ENCODE results near the gene POGK.
"Not testable (repeated sequence)": the region's sequence is repeated elsewhere in the genome, so short reads cannot be mapped to it uniquely, and the experiment has no call there.

Gene POGK, protein sequence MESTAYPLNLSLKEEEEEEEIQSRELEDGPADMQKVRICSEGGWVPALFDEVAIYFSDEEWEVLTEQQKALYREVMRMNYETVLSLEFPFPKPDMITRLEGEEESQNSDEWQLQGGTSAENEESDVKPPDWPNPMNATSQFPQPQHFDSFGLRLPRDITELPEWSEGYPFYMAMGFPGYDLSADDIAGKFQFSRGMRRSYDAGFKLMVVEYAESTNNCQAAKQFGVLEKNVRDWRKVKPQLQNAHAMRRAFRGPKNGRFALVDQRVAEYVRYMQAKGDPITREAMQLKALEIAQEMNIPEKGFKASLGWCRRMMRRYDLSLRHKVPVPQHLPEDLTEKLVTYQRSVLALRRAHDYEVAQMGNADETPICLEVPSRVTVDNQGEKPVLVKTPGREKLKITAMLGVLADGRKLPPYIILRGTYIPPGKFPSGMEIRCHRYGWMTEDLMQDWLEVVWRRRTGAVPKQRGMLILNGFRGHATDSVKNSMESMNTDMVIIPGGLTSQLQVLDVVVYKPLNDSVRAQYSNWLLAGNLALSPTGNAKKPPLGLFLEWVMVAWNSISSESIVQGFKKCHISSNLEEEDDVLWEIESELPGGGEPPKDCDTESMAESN

DNA sequence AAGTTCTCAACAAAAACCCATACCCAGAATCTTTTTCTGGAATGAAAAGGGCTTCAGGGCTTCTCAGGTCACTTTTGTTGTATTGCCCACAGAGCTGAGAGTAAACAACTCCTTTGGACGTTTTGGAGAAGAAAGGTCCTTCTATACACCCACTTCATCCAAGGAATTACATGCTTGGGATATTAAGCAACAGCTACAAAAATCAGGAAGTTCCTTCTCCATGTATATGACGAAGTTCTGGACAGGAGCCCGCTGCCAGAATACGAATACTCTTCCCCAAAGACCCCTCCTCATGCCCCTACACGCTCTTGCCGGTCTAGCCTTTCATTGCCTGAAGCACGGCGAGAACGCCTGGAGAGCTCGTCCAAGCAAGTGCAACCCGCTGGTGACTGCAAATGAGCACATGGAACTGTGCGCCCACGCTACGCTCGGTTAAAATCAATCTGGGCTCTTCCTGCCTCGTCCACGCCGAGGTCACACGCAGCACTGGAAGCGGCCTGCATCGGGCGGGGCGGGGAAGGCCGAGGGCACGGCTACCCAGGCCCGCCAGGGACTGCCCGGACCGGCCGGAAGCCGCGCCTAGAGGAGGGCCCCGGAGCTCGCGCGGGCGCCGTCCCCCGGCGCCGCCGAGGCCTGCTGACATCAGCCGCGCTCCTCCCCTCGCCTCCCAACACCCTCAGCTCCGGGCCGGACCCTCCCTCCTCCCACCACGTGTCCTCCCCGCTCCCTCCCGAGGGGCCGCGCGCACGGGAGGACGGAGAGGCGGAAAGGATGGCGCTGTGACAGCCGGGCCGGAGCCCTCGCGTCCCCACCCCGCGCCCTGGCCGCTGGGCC is at the start of gene POGK:
Gene POGK, plus strand, starts transcription at position 710 of the 834 bp plus-strand sequence. CDS start 1,482 bp downstream, outside the sequence.
- peak; percentile 38 to 57 for DNase-seq (ENCODE audit: low read depth in 2 of 2, low spot score in 1 of 2)

DNA sequence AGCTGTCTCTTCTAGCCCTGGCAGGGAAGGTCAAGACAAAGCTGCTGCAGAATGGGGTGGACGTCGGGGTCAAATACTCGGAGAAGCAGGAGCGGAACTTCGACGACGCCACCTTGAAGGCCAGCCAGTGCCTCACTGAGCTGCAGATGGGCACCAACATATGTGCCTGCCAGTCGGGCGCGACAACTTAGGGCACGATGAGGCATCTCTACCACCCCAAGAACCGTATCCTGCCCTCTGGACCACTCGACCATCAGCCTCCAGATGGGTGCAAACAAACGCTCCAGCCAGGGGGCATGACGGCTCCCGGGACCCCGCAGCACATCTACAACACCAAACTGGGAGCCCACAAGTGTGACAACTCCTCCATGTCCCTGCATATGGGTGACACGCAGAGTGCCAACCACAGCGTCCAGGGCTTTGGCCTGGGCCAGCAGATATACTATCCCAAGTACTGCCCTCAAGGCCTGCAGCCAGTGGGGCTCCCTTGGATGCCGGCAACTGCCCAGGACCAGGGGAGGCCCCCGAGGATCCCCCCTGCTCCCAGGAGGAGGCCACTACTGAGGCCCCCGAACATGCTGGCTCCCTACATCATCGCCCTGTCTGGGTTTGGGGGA is 42.5 kb upstream of the POGK start:
- DNase-seq (ENCODE audit: low read depth in 2 of 2, low spot score in 1 of 2): no peak

GRCh38 chr1:166808952-166809351 is 30.3 kb upstream of the POGK start:
- DNase-seq (ENCODE audit: low read depth in 2 of 2, low spot score in 1 of 2): no peak

GRCh38 chr1:166811691-166812090 is 27.6 kb upstream of the POGK start:
- no peak for DNase-seq (ENCODE audit: low read depth in 2 of 2, low spot score in 1 of 2)

GRCh38 chr1:166813508-166814223 is 25.6 kb upstream of the POGK start:
- DNase-seq (ENCODE audit: low read depth in 2 of 2, low spot score in 1 of 2): no peak

GRCh38 chr1:166814611-166815010 is 24.7 kb upstream of the POGK start:
- DNase-seq (ENCODE audit: low read depth in 2 of 2, low spot score in 1 of 2): no peak

DNA sequence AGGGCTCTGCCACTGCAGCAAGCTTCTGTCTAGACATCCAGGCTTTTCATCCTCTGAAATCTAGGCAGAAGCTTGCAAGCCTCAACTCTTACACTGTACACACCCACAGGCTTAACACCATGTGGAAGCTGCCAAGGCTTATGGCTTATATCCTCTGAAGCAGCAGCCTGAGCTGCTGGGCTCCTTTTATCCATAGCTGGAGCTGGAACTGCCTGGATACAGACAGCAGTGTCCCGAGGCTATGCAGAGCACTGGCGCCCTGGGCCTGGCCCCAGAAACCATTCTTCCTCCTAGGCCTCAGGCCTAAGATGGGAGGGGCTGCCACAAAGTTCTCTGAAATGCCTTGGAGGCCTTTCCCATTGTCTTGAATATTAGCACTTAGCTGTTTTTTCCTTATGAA is 19.3 kb upstream of the POGK start:
- no peak for DNase-seq (ENCODE audit: low read depth in 2 of 2, low spot score in 1 of 2)

GRCh38 chr1:166822385-166822784 is 16.9 kb upstream of the POGK start:
- DNase-seq (ENCODE audit: low read depth in 2 of 2, low spot score in 1 of 2): no peak

- DNase-seq (ENCODE audit: low read depth in 2 of 2, low spot score in 1 of 2): no peak
These were observed 11.8 kb upstream of the POGK start for GRCh38 chr1:166827426-166827825.

DNA sequence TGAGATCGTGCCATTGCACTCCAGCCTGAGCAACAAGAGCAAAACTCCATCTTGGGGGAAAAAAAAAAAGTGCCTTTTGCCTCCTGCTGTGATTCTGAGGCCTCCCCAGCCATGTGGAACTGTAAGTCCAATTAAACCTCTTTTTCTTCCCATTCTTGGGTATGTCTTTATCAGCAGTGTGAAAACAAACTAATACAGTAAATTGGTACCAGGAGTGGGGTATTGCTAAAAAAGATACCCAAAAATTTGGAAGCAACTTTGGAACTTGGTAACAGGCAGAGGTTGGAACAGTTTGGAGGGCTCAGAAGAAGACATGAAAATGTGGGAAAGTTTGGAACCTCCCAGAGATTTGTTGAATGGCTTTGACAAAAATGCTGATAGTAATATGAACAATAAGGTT is 9.5 kb upstream of the POGK start:
- not testable (repeated sequence) for DNase-seq (ENCODE audit: low read depth in 2 of 2, low spot score in 1 of 2)

GRCh38 chr1:166836733-166837132 is 2.5 kb upstream of the POGK start:
- DNase-seq (ENCODE audit: low read depth in 2 of 2, low spot score in 1 of 2): no peak

DNA sequence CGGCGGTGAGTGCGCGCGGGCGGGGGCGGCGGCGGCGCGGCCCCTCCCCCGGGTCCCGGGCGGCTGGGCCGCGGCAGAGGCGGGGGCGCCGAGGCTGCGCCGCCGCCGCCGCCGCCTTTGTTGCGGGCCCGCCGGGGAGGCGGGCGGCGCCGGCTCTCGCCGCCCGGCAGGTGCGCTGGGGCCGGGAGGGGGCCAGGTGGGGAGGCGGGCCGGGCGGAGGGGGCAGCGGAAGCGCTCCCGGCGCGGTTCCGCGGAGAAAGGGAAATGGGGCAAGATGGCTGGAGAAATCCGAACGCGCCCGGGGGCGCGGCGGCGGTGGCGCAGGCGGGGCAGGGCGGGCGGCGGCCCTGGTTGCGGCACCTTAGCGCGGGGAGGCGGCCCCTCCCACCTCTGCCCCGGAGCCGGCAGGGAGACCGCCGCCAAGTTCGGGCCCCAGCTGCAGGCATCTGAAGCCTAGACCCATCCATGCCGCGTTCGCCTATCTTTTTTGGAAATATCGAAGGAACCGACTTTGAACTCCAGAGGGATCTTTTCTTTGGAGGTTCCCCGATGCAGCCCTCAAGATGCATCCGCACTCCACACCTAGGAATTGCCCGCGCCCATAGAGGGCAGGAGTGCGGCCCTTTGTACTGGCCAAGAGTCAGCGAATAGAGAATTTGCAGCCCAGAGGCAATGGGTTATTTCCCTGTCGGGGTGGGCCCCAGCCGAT is 479 bp downstream of the POGK start:
- DNase-seq (ENCODE audit: low read depth in 2 of 2, low spot score in 1 of 2): peak in 1 of 2 donors; percentile 30

DNA sequence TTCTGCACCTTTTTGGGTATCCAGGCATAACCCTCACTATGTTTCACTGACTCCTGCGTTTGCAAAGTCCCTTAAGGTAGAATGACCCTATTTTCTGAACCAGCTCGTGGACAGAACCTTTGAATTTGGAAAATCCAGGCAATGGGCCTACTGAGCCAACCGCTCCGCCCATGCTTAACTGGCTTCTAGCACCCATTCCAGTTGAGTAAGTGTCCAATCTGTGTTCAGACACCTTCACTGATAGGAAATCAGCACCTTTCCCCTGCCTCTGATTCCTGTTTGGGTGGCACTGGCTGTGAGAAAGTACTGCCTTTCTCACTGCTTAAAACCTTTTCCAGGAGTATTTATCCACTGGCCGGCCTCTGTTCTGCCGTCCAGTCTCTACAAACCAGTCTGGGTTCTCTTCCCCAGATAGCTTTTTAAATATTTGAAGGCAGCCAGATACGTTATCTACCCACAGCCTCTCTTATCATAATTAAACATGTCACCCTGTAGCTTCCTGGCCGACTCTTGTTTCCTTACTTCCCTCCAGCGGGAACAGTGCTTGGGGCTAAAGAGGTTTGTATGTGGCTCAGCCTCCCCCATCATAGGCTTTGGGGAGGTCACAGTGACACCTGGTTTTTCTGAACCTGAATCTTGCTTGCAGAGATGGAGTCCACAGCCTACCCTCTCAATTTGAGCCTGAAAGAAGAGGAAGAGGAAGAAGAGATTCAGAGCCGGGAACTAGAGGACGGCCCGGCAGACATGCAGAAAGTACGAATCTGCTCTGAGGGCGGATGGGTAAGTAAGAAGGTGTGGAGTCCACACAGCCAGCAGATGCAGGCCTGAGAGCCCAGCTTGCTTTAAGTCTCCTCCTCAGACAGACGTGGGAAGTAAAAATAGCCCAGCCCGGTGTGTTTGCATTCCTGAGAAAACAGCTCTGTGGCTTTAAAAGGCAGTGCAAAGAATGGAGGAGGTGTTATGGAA is 1.3 kb downstream of the POGK start:
- DNase-seq (ENCODE audit: low read depth in 2 of 2, low spot score in 1 of 2): no peak

DNA sequence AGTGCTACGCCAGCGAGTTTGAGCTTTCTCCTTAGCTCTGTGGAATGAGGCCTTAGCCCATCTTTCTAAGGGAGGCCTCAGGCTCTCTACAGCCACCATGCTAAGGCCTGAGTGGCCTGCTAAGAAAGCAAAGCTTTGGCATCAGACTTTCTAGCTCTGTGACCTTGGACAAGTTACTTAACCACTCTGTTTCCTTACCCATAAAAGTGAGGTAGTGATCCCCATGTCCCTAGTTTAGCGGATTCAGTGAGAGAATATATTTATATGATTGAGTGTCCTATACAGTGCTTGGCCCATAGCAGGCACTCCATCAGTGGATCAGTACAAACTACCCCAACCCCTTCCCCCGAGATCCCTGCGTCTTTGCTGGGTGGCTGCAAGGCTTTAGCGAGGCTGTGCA is 4.0 kb downstream of the POGK start:
- DNase-seq (ENCODE audit: low read depth in 2 of 2, low spot score in 1 of 2): no peak

DNA sequence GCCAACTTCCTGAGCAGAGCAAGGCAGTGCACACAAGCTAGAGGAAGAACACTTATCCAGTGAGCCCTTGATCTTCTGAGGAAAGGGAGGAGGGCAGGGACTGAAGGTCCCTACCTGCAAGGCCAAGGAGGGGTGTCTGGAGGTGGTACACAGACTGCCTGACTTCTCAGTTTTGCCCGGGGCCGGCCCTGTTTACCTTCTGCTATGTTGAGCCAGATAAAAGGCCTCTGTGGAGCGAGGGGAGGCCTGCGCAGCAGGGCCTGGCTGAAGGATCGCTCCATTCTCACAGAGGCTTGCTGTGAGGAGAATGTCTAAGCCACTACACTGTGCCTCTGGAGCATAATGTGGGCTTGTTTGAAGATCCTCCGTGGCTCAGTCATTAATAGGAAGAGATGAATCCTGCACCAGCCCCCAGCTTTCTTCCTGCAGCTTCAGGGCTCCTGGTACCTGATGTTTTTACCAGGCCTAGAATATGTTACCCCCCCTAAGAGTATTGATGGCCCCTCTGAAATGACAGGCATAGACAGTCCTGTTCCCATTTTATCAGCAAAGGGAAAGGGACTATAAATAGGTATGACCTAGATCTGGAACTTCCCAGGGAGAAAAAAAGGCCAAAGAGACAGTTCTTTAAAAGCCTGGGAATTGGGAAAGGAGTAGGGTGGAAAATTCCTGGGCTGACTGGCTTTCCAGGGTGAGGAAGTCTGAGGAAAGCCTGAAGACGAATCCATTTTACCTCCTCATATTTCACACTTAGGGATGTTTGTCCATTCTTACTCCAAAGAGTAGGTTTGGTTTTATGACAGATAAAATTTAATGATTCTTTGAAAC is 4.7 kb downstream of the POGK start:
- no peak for DNase-seq (ENCODE audit: low read depth in 2 of 2, low spot score in 1 of 2)

DNA sequence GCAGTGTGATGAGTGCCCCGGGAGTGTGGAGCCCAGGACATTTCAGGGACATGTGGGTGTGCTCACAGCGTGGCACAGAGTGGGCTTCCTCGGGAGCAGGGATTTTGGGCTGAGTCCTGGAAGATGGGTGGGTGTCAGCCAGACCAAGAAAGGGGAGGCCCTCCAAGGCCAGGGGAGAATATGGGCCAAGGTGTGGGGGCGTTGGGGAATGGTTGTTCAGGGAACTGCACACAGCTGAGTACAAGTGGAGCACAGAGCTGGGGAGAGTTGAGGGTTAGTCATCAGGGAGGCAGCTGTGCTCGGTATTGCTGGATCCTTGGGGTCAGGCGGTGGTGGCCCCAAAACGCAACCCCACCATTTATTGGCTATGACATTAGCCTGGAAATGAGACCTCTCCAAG is 5.5 kb downstream of the POGK start:
- no peak for DNase-seq (ENCODE audit: low read depth in 2 of 2, low spot score in 1 of 2)

GRCh38 chr1:166848193-166848592 is 8.9 kb downstream of the POGK start:
- DNase-seq (ENCODE audit: low read depth in 2 of 2, low spot score in 1 of 2): no peak

- no peak for DNase-seq (ENCODE audit: low read depth in 2 of 2, low spot score in 1 of 2)
These were observed 9.9 kb downstream of the POGK start for GRCh38 chr1:166849135-166849534.

Measured in stimulated activated CD8-positive, alpha-beta memory T cell treated with anti-CD3 and anti-CD28 coated beads, Interleukin-4, amount 100 ng/mL, for 1 hour (primary cell).